Pancreas (tissue), 10 donors: ENCODE data around the gene STARD4. TPM values are rescaled to one million over a fixed set of nuclear protein-coding genes. Genes with fewer than 3 reads are reported as not detected.

Experiments used
- ATAC-seq, 4 donors: fragments of 200-7000 bp; cut with Tn5 transposase; one replicate each; pipeline versions ENCODE4 v1.8.0 to v1.9.1; 2020; ENCODE audit warnings: mild to moderate bottlenecking in 4 of 4, moderate library complexity in 4 of 4
- DNase-seq, 6 donors: peaks; one replicate each; pipeline ENCODE4 v3.0.0-alpha.2; 2020
- FAIRE-seq: peaks from 2 replicates; lab custom pipeline; 2012; peaks lifted over from hg19 to GRCh38; lab: Jason Lieb, UNC
- H3K27ac ChIP-seq, 4 donors: fragments of 200-600 bp; sonication (generic); 1 replicate in 3 of 4; 2 replicates in 1 of 4; pipeline versions ENCODE4 v1.5.0 to v1.8.0; 2020
- H3K27me3 ChIP-seq, 4 donors: fragments of 200-600 bp; one replicate each; pipeline ENCODE4 v1.8.0; 2021
- H3K36me3 ChIP-seq, 3 donors: fragments of 200-600 bp; sonication (generic) in 1 of 3; one replicate each; pipeline versions ENCODE4 v1.5.0 to v1.8.0; 2020 to 2021
- H3K4me1 ChIP-seq, 3 donors: fragments of 200-600 bp; one replicate each; pipeline ENCODE4 v1.8.0; 2021
- H3K4me3 ChIP-seq, 4 donors: fragments of 200-600 bp; sonication (generic) in 2 of 4; one replicate each; pipeline versions ENCODE4 v1.5.0 to v1.8.0; 2020 to 2021
- H3K9me3 ChIP-seq, 4 donors: fragments of 200-600 bp; one replicate each; pipeline ENCODE4 v1.8.0; 2021
- CTCF ChIP-seq, 4 donors: fragments of 200-600 bp; sonication (generic) in 3 of 4; IDR thresholded peaks; one replicate each; pipeline versions ENCODE4 v1.5.0 to v1.8.0; 2021; ENCODE audit warnings: antibody characterized with exemption in 4 of 4
- WGBS, 2 donors: extraction: QIAGEN DNeasy Blood & Tissue Kit; methylation state at CpG; one replicate each; pipeline ENCODE4 v1.1.7; 2013; 5-methylcytosine and 5-hydroxymethylcytosine counted together
- intact Hi-C, 3 donors: fragments of 100-400 bp; cut with DNase I; formaldehyde crosslinking; loops; one replicate each; pipeline versions ENCODE4 v1.11.1 to v1.14.2; 2022
- polyA plus RNA-seq, 2 donors: library from polyadenylated mRNA; stranded (reverse); fragments of 200-250 nt; gene quantifications; one replicate each; pipeline ENCODE4 v1.2.3, GENCODE V29; 2013
- total RNA-seq, 6 donors: library from RNA; stranded (reverse); fragmentation: NEBNext Ultra II Directional in 4 of 6; extraction: Animal tissue kit (Norgen Biotek cat#: 25700) in 4 of 6; gene quantifications; one replicate each; pipeline versions ENCODE4 v1.2.1 to v1.2.4, GENCODE V29; 2021 to 2023
- donor health status: healthy with polysubstance abuse.
- donor health status: DM: no; HTN: no; CAD: no; lungs with moderate emphysema.
- donor health status: DM: no; HTN: no; CAD: no.
- donor health status: control.
- donor health status: control.
- donor health status: Bipolar disorder and iron deficiency.
- donor health status: DM: yes; HTN: yes; CAD: no.
- donor health status: DM: no; HTN: no; CAD: no.
- donor health status: DM: no; HTN: no; CAD: no.
- donor health status: DM: yes; HTN: yes; CAD: no.

STARD4 gene
- total and polyA plus RNA-seq, 8 donors = 1.4 to 7.1 (median 3.3) TPM

DNA sequence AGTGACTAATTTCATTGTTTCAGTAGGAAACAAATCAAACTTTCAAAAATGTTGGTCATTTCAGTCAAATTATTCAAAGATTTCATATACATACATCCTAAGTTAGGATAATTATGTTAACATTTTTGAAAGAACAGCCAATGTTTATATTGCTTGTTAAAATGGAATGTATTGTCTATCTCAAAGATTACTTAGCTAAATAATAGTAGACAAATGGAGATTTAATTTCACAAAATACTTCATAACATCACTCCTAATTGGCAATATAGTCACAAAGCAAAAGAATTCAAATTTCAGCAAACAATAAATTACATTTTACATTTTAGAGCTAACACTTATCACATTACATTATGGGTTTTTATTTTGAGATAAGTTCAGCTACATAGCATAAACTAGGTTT is 25.4 kb downstream of the STARD4 start:
- DNase-seq = no peak
- no peaks in the 10 kb centered on the region for H3K27me3 ChIP-seq
- FAIRE-seq = no peak
- intact Hi-C loops = no loop called here
- H3K4me3 ChIP-seq = no peak overlapping the region
- H3K9me3 ChIP-seq = no peaks in the 10 kb centered on the region
- TF ChIP-seq CTCF (IDR thresholded peaks at IDR 0.05) = no peak
- no peak for ATAC-seq
- no peaks in the 10 kb centered on the region for H3K36me3 ChIP-seq
- no peak overlapping the region for H3K27ac ChIP-seq
- H3K4me1 ChIP-seq = no peaks in the 10 kb centered on the region

- FAIRE-seq (no peak), DNase-seq (no peak), ATAC-seq (no peak)
- Histone ChIP-seq H3K27ac (no peak overlapping the region), H3K36me3 (no peaks in the 10 kb centered on the region), H3K27me3 (no peaks in the 10 kb centered on the region), H3K4me3 (no peak overlapping the region), H3K9me3 (no peaks in the 10 kb centered on the region), H3K4me1 (no peaks in the 10 kb centered on the region)
- no peak for TF ChIP-seq CTCF (IDR thresholded peaks at IDR 0.05)
- WGBS, 2 donors = 56 to 75% methylated on average over 2 of the region's 2 CpGs
- intact Hi-C loops = no loop called here
These were observed 26.3 kb downstream of the STARD4 start for GRCh38 chr5:111486055-111486454.

- ATAC-seq = no peak
- Histone ChIP-seq H3K27ac (no peak overlapping the region), H3K36me3 (no peaks in the 10 kb centered on the region), H3K4me3 (no peak overlapping the region), H3K4me1 (no peaks in the 10 kb centered on the region), H3K27me3 (no peaks in the 10 kb centered on the region), H3K9me3 (no peaks in the 10 kb centered on the region)
- 47 to 59% methylated on average over 4 of the region's 4 CpGs for WGBS, 2 donors
- FAIRE-seq = no peak
- no peak for DNase-seq
- intact Hi-C loops = no loop called here
- no peak for TF ChIP-seq CTCF (IDR thresholded peaks at IDR 0.05)
These were observed 32.0 kb downstream of the STARD4 start for GRCh38 chr5:111480346-111480745.

DNA sequence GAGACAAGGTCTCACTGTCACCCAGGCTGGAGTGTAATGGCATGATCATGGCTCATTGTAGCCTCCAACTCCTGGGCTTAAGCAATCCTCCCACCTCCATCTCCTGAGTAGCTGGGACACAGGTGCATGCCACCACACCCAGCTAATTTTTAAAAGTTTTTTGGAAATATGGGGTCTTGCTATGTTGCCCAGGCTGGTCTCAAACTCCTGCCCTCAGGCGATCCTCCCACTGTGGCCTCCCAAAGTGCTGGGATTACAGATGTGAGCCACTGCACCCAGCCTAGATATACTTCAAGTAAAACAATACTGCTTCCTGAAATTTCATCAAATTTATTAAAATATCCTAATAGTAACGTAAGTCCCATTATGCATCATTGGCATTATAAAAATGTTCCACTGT is 33.4 kb downstream of the STARD4 start:
- H3K4me1 ChIP-seq = no peaks in the 10 kb centered on the region
- TF ChIP-seq CTCF (IDR thresholded peaks at IDR 0.05) = no peak

DNA sequence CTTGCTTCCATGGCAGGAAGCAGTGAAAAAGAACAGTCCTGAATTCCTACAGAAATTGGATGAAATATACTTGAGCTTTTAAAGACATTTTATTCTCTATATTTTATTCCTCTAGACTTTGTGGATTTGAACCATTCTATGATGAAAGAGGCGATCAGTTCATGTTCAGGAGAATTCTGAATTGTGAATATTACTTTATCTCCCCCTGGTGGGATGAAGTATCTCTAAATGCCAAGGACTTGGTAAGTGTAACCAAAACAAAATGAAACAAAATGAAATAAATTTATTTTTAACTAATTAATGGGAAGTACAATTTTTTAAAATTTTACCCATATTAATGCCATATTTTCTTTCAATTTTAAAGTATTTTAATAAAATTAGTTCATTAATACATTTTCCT is 34.1 kb downstream of the STARD4 start:
- no peaks in the 10 kb centered on the region for H3K4me1 ChIP-seq
- no peaks in the 10 kb centered on the region for H3K36me3 ChIP-seq
- DNase-seq = no peak
- FAIRE-seq = no peak
- H3K4me3 ChIP-seq = no peak overlapping the region
- no peaks in the 10 kb centered on the region for H3K27me3 ChIP-seq
- H3K27ac ChIP-seq = no peak overlapping the region
- WGBS, 2 donors = 78 to 97% methylated on average over 1 of the region's 1 CpG
- intact Hi-C loops = loop anchor here in 1 of 3 donors (10.0 kb wide), 1 partner anchor 303 kb away; no protein-coding TSS in a partner anchor
- H3K9me3 ChIP-seq = no peaks in the 10 kb centered on the region
- ATAC-seq = no peak
- TF ChIP-seq CTCF (IDR thresholded peaks at IDR 0.05) = no peak

More for the DNA sequence above, 33.4 kb downstream of the STARD4 start:
- 84 to 92% methylated on average over 2 of the region's 2 CpGs for WGBS, 2 donors
- Histone ChIP-seq H3K36me3 (no peaks in the 10 kb centered on the region), H3K27ac (no peak overlapping the region), H3K27me3 (no peaks in the 10 kb centered on the region), H3K4me3 (no peak overlapping the region), H3K9me3 (no peaks in the 10 kb centered on the region)
- intact Hi-C loops = loop anchor here in 1 of 3 donors (10.0 kb wide), 1 partner anchor 304 kb away; no protein-coding TSS in a partner anchor
- ATAC-seq (no peak), DNase-seq (no peak), FAIRE-seq (no peak)
